Mucosa of rectum (tissue), 2 donors: ENCODE results near the gene TMEM45A.

Source experiments
- H3K27ac ChIP-seq, 2 donors: one replicate each; pipeline ENCODE4 v1.7.0; 2013; ENCODE audit warnings: inconsistent platforms in 2 of 2, low read depth in 2 of 2, low read length in 2 of 2
- H3K27me3 ChIP-seq, 2 donors: one replicate each; pipeline ENCODE4 v1.7.0; 2013; ENCODE audit warnings: low read length in 2 of 2; ENCODE audit not compliant: control insufficient read depth in 2 of 2, insufficient read depth in 2 of 2
- H3K36me3 ChIP-seq, 2 donors: one replicate each; pipeline ENCODE4 v1.7.0; 2013; ENCODE audit warnings: low read length in 2 of 2; ENCODE audit not compliant: control insufficient read depth in 2 of 2, insufficient read depth in 2 of 2
- H3K4me1 ChIP-seq, 2 donors: one replicate each; pipeline ENCODE4 v1.7.0; 2013; ENCODE audit warnings: low read length in 2 of 2, mild to moderate bottlenecking in 1 of 2; ENCODE audit not compliant: control insufficient read depth in 2 of 2, insufficient read depth in 2 of 2
- H3K4me3 ChIP-seq, 2 donors: one replicate each; pipeline ENCODE4 v1.7.0; 2013; ENCODE audit warnings: low read length in 2 of 2
- H3K9ac ChIP-seq, 2 donors: one replicate each; pipeline ENCODE4 v1.7.0; 2013; ENCODE audit warnings: low read length in 2 of 2, low read depth in 1 of 2, mild to moderate bottlenecking in 1 of 2
- H3K9me3 ChIP-seq, 2 donors: one replicate each; pipeline ENCODE4 v1.7.0; 2013; ENCODE audit warnings: low read length in 2 of 2; ENCODE audit not compliant: control insufficient read depth in 2 of 2
- donor health status: healthy.
- donor health status: Normal muscosa, but diverticular disease.

TMEM45A gene

DNA sequence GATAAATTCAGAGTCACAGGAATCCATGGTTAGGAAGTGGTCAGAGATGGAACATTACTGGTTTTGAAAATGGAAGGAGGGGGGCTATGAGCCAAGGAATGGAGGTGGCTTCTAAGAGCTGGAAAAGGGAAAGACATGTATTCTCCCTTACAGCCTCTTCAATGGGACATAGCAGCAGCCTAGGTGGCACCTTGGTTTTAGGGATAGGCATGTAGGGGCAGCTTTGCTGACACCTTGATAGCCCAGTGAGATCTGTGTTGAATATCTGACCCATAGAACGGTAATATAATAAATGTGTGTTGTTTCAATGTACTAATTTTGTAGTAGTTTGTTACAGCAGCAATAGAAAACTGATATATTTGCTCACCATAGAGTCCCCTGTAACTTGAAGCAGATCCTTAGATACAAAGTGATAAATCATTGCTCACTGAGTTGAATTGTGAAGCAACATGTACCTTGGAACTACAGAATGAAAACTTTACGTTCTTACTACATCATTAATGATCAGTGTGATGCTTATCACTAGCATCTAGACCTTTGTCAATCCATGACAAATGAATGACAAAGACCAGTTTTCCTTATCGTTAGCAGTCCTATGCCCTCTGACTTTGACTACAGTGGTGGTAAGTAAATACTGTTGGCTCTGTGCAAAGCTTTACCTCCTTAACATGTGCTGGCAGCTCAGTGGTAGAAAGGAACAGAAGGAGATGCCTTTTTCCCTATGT is 53.8 kb downstream of the TMEM45A start:
- no peaks in the 10 kb centered on the region for H3K9me3 ChIP-seq
- H3K4me1 ChIP-seq = no peaks in the 10 kb centered on the region
- H3K4me3 ChIP-seq = no peak overlapping the region
- no peaks in the 10 kb centered on the region for H3K36me3 ChIP-seq
- H3K27me3 ChIP-seq = no peaks in the 10 kb centered on the region
- no peak overlapping the region for H3K27ac ChIP-seq
- H3K9ac ChIP-seq = no peak overlapping the region

DNA sequence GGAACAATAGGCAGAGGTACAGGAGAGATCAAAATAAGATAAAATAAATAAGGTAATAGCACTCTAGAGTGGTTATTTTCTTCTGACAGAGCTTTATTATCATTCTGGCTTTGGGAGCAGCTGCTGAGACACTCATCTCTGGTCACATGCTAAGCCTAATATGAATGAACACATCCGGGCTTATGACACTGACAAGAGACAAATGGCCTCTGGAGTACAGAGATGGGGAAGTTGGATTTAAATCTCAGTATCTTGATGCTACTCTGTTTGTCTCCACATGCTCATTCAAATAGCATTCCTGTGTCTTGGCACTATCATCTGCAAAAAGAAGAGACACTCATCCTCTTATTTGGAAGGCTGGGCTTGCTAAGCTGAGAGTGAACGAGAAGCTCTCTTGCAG is 55.6 kb downstream of the TMEM45A start:
- H3K9ac ChIP-seq = no peak overlapping the region
- H3K4me1 ChIP-seq = no peaks in the 10 kb centered on the region
- no peak overlapping the region for H3K4me3 ChIP-seq
- no peaks in the 10 kb centered on the region for H3K36me3 ChIP-seq
- no peaks in the 10 kb centered on the region for H3K27me3 ChIP-seq
- no peaks in the 10 kb centered on the region for H3K9me3 ChIP-seq
- no peak overlapping the region for H3K27ac ChIP-seq

DNA sequence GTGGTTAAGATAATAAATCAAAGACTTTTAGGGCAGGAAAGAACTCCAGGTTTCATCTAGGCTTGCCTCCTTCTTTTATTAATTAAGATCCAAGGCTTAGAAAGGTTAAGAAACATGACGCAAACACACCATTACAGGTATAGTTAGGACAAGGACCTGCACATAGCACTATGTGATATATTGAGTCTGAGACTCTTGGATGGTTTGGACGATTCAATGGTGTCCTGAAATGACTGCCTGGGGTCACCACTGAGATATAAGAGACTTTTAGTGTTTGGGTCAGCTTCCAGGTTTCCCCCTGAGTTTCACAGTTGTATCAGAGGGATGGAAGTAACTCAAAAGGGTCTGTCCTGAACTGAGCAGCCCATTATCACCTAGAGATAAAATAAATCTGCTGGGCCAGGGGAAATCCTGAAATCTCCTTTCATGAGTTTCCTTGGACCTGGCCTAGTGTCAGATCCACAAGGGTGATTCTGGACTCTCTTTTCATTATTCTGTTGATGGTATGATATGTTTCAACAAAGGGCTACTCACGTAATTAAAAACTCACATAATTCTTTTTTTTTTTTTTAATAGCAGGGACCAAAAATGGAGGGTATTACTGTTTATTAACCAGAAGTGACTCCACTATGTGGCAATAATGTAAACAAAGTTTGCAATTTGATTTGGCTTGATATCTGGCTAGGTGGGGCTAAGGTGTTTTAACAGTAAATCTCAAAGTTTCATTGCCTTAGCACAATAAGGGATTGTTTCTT is 61.4 kb downstream of the TMEM45A start:
- Histone ChIP-seq H3K4me1 (no peaks in the 10 kb centered on the region), H3K4me3 (no peak overlapping the region), H3K9ac (no peak overlapping the region), H3K27ac (no peak overlapping the region), H3K9me3 (no peaks in the 10 kb centered on the region), H3K27me3 (no peaks in the 10 kb centered on the region), H3K36me3 (no peaks in the 10 kb centered on the region)

DNA sequence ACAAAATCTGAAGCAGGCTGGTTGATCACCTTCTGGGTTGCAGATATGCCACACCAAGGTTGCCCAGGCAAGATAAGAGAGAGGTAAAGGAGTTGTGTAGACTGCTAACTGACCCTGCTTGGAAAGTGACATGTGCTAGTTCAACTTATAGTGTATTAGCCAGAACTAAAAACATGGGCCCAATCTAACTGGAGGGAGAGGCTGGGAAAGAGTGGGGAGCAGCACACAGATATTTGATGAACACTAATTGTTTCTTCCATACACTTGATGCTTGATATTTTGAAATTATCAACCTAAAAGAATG is 61.9 kb downstream of the TMEM45A start:
- no peaks in the 10 kb centered on the region for H3K27me3 ChIP-seq
- no peaks in the 10 kb centered on the region for H3K9me3 ChIP-seq
- H3K36me3 ChIP-seq = no peaks in the 10 kb centered on the region
- H3K9ac ChIP-seq = no peak overlapping the region
- no peak overlapping the region for H3K4me3 ChIP-seq
- no peaks in the 10 kb centered on the region for H3K4me1 ChIP-seq
- H3K27ac ChIP-seq = no peak overlapping the region

DNA sequence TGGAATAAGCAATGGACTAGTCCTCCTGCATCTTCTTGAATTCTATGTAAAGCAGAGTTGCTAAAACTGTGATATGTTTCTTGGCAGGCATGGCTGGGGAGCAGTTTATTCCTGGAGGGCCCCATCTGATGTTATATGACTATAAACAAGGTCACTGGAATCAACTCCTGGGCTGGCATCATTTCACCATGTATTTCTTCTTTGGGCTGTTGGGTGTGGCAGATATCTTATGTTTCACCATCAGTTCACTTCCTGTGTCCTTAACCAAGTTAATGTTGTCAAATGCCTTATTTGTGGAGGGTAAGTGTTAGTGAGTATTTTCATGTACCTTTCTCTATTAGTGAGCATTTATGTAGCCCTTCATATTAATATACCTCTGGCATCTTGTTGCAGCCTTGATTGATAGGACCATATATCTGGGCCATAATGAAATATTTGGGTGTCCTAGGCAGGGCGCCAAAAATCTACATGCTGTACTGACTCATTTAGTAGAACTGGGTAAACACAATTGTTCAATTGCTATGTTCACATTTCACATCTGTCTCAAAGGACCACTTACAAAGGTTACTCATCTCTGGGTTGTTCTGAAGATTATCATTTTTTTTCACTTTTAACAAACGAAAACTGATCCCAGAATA is 64.4 kb downstream of the TMEM45A start:
- Histone ChIP-seq H3K27ac (no peak overlapping the region), H3K9me3 (no peaks in the 10 kb centered on the region), H3K36me3 (no peaks in the 10 kb centered on the region), H3K4me3 (no peak overlapping the region), H3K9ac (no peak overlapping the region), H3K4me1 (no peaks in the 10 kb centered on the region), H3K27me3 (no peaks in the 10 kb centered on the region)

DNA sequence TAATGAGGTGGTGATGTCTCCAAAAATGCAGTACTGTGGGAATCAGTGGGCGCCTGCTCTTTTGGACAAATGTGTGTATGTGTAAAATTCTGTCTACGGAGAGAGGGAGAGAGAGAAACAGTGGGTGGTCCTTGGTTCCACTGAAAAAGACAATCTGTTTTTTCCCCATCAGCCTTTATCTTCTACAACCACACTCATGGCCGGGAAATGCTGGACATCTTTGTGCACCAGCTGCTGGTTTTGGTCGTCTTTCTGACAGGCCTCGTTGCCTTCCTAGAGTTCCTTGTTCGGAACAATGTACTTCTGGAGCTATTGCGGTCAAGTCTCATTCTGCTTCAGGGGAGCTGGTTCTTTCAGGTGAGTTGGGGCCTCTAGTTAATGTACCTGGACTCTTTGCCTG is 65.8 kb downstream of the TMEM45A start:
- no peak overlapping the region for H3K9ac ChIP-seq
- no peak overlapping the region for H3K27ac ChIP-seq
- no peaks in the 10 kb centered on the region for H3K27me3 ChIP-seq
- H3K9me3 ChIP-seq = no peaks in the 10 kb centered on the region
- no peaks in the 10 kb centered on the region for H3K4me1 ChIP-seq
- no peaks in the 10 kb centered on the region for H3K36me3 ChIP-seq
- no peak overlapping the region for H3K4me3 ChIP-seq

DNA sequence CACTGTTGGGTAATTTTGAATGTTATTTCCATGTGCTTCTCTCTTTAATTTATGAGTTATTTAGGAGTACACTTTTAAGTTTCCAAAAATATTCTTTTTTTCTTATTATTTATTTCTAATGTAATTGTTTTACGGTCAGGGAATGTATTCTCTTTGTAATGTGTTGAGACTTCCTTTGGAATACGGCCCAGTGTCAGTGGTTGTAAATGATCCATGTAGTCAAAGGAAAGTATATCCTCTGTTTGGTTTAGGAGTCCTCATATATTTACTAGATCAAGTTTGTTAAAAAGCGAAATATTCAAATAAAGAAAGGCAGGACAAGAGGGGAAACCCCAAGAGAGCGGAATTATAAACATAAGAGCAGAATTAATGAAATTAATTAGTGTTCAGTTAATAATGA is 68.0 kb downstream of the TMEM45A start:
- Histone ChIP-seq H3K9ac (no peak overlapping the region), H3K4me1 (no peaks in the 10 kb centered on the region), H3K36me3 (no peaks in the 10 kb centered on the region), H3K9me3 (no peaks in the 10 kb centered on the region), H3K27me3 (no peaks in the 10 kb centered on the region), H3K27ac (no peak overlapping the region), H3K4me3 (no peak overlapping the region)

DNA sequence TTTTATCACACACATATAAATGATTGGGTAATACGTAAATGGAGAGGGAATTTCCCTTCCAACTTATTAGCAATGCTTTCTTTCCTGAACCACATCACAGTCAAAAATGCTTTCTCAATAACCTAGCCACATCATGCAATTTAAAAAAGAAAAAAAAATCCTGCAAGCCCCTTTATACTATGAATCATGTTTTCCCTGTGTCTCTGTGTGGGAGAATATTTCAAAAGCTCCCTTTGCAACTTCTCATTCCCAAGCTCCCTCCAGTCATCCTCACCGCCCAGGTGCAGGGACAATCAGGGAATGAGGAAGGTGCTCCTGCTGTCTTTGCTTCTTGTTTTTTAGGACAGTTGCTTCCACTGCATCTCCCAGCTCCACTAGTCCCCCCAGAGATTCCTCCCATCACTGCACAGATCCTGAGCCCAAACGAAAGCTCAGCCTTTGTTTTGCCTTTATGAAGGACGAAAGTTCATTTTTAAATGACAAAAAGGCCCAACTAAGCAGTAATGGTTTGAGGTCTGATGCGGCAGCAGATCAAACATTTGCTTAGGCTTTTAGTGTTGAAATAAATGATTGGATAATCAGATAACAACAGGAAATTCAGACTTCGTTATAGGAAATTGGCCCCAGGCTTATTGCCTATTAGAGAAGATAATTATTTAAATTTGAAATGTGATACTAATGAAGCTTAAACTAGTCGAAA is 69.2 kb downstream of the TMEM45A start:
- Histone ChIP-seq H3K4me3 (no peak overlapping the region), H3K27ac (no peak overlapping the region), H3K27me3 (no peaks in the 10 kb centered on the region), H3K36me3 (no peaks in the 10 kb centered on the region), H3K9me3 (no peaks in the 10 kb centered on the region), H3K9ac (no peak overlapping the region), H3K4me1 (no peaks in the 10 kb centered on the region)

DNA sequence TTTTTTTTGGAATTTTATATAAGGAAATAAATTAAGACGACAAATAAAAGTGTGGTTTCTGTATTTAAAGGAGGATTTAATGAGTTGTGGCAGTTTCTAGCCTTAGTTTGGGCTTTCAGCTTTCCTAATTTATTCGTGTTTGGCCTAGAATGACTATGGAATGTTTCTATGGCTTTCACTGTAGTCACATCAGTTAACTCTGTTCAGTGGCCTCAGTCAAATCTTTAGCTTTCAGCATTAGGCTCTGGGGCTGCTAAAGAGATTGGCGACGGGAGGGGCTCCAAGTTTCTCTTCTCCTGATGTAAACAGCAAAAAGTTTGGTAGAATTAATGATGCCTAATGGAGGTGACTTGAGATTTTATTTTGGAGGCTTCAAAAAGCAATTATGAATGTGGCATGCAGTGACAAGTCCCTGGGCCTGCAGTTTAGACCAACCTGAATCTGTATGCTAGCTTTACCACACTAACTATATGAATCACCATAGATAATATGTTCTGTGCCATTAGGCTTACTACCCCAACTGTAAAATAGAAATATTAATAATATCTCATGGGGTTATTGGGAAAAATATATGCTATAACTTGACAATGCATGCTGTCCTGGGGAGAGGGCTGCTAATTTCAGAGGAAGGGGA is 69.9 kb downstream of the TMEM45A start:
- Histone ChIP-seq H3K4me1 (no peaks in the 10 kb centered on the region), H3K9ac (no peak overlapping the region), H3K27ac (no peak overlapping the region), H3K27me3 (no peaks in the 10 kb centered on the region), H3K9me3 (no peaks in the 10 kb centered on the region), H3K4me3 (no peak overlapping the region), H3K36me3 (no peaks in the 10 kb centered on the region)

DNA sequence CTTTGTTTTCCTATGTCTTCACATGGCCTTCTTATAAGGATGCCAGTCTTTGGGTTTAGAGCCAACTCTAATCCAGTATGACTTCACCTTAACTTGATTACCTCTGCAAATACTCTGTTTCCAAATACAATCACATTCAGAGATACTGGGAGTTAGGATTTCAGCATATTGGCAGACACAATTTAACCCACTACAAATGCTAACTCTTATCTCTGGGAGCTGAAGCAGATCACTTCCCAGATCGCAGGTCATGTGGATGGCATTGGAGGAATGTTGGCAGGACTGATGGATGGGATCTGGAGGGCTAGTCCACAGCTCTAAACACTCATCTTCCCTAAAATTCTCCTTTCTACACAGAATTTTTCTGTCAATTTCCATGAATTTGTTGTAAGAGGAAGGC is 70.8 kb downstream of the TMEM45A start:
- Histone ChIP-seq H3K4me1 (no peaks in the 10 kb centered on the region), H3K36me3 (no peaks in the 10 kb centered on the region), H3K4me3 (no peak overlapping the region), H3K27me3 (no peaks in the 10 kb centered on the region), H3K27ac (no peak overlapping the region), H3K9ac (no peak overlapping the region), H3K9me3 (no peaks in the 10 kb centered on the region)
